Colonic mucosa (tissue), 4 donors: Measurements from ENCODE around the gene AIPL1. TPM values are rescaled to one million over a fixed set of nuclear protein-coding genes. Genes with fewer than 3 reads are reported as not detected.

Experiments
- DNase-seq: peaks from one replicate; pipeline ENCODE4 v3.0.0-alpha.2; 2020
- H3K27ac ChIP-seq: fragments of 200-600 bp; one replicate; pipeline ENCODE4 v1.8.0; 2021
- H3K27me3 ChIP-seq: fragments of 200-600 bp; one replicate; pipeline ENCODE4 v1.8.0; 2021
- H3K36me3 ChIP-seq: fragments of 200-600 bp; one replicate; pipeline ENCODE4 v1.8.0; 2021
- H3K4me1 ChIP-seq: fragments of 200-600 bp; one replicate; pipeline ENCODE4 v1.8.0; 2021; ENCODE audit warnings: mild to moderate bottlenecking
- H3K4me3 ChIP-seq: fragments of 200-600 bp; one replicate; pipeline ENCODE4 v1.8.0; 2021
- H3K9ac ChIP-seq, 2 donors: one replicate each; pipeline ENCODE4 v1.7.0; 2013; ENCODE audit warnings: control low read depth in 2 of 2, low read depth in 2 of 2, low read length in 2 of 2
- H3K9me3 ChIP-seq: fragments of 200-600 bp; one replicate; pipeline ENCODE4 v1.8.0; 2021
- intact Hi-C: fragments of 100-400 bp; cut with DNase I; formaldehyde crosslinking; loops from one replicate; pipeline ENCODE4 v1.14.1; 2022
- total RNA-seq, 2 donors: library from RNA; stranded (reverse); fragmentation: NEBNext Ultra II Directional in 1 of 2; extraction: Animal tissue kit (Norgen Biotek cat#: 25700) in 1 of 2; gene quantifications; one replicate each; pipeline ENCODE4 v1.2.1, GENCODE V29; 2021
- TF ChIP-seq, protein P1 (sequence below): fragments of 200-600 bp; IDR thresholded peaks from one replicate; pipeline ENCODE4 v1.8.0; 2022; ENCODE audit warnings: antibody characterized with exemption, mild to moderate bottlenecking
- donor health status: healthy.
- donor health status: DM: no; HTN: no; CAD: no.
- donor health status: DM: no; HTN: no; CAD: no.

AIPL1 gene
- total RNA-seq, 2 donors from 2014 or later = not detected

DNA sequence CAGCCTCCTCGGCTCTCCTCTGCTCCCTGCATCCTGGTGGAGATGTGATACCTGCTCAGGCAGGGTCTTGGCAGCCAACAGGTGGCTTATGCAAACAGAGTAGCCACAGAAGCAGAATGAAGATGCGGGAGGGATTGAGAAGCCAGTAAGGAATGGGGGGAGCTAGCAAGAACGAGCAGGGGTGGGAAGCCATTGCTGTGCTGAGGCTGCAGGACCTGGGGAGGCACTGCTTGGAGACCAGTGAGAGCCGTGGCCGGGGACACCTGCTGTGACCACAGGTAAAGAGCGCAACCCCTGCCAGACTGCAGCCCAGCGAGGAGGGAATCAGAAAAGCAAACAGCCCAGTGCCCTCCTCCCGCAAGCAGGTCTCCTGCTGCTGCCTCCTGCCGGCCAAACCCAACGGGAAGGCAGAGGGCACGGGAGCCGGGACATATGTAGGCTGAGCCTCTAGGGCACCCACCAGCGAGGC, 14.7 kb downstream of the AIPL1 start:
- no peak for DNase-seq
- Histone ChIP-seq H3K36me3 (no peaks in the 10 kb centered on the region), H3K27me3 (no peaks in the 10 kb centered on the region), H3K9ac (no peak overlapping the region), H3K4me1 (no peaks in the 10 kb centered on the region), H3K27ac (no peak overlapping the region), H3K4me3 (no peak overlapping the region), H3K9me3 (no peaks in the 10 kb centered on the region)
- TF ChIP-seq, protein P1, sequence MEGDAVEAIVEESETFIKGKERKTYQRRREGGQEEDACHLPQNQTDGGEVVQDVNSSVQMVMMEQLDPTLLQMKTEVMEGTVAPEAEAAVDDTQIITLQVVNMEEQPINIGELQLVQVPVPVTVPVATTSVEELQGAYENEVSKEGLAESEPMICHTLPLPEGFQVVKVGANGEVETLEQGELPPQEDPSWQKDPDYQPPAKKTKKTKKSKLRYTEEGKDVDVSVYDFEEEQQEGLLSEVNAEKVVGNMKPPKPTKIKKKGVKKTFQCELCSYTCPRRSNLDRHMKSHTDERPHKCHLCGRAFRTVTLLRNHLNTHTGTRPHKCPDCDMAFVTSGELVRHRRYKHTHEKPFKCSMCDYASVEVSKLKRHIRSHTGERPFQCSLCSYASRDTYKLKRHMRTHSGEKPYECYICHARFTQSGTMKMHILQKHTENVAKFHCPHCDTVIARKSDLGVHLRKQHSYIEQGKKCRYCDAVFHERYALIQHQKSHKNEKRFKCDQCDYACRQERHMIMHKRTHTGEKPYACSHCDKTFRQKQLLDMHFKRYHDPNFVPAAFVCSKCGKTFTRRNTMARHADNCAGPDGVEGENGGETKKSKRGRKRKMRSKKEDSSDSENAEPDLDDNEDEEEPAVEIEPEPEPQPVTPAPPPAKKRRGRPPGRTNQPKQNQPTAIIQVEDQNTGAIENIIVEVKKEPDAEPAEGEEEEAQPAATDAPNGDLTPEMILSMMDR = no peak
- intact Hi-C loops = loop anchor here (5.0 kb wide), 1 partner anchor 713 kb away; no protein-coding TSS in a partner anchor

DNA sequence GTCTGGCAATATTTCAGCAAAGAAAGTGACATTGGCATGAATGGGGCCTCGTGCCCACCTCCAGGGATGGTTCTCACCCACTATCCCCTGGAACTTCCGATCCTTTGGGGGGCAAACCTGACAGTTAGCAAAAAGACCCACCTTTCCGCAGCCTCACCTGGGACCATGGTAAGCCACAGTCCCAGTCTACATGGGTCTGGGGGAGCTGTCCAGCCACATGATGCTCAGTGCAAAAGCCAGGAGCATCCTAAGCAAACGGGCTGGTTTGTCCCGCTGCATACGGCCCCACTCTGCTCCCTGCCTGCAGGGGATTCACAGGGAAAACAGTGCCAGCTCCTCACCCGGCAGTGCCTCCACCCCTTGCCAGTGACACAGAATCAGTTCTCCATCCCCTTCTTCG, 19.3 kb downstream of the AIPL1 start:
- TF ChIP-seq, protein P1 = no peak
- no peaks in the 10 kb centered on the region for H3K4me1 ChIP-seq
- H3K27ac ChIP-seq = no peak overlapping the region
- H3K9ac ChIP-seq = no peak overlapping the region
- intact Hi-C loops = no loop called here
- no peak overlapping the region for H3K4me3 ChIP-seq
- DNase-seq = no peak
- H3K36me3 ChIP-seq = no peaks in the 10 kb centered on the region
- no peaks in the 10 kb centered on the region for H3K9me3 ChIP-seq
- no peaks in the 10 kb centered on the region for H3K27me3 ChIP-seq

DNA sequence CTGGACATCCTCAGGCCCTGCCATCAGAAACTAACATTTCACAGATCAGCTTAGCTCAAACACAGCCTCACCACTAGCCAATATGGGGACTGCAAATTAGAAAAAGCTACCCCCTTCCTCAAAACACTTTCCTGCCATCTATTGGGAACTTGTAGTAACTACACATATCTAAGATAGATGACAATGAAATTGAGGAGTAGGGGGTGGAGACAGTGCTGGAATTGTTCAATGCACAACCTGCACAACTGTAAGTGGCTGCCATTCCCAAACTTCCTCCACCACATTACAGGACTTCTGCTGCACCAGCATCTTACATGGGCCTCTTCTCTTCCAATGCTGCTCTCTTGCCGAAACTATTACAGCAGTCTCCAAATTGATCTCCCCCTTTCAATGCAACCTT, 21.9 kb downstream of the AIPL1 start:
- no peak overlapping the region for H3K9ac ChIP-seq
- no peaks in the 10 kb centered on the region for H3K4me1 ChIP-seq
- no peaks in the 10 kb centered on the region for H3K27me3 ChIP-seq
- no peaks in the 10 kb centered on the region for H3K9me3 ChIP-seq
- DNase-seq = no peak
- H3K27ac ChIP-seq = no peak overlapping the region
- H3K4me3 ChIP-seq = no peak overlapping the region
- H3K36me3 ChIP-seq = no peaks in the 10 kb centered on the region
- intact Hi-C loops = no loop called here
- TF ChIP-seq, protein P1 = no peak

DNA sequence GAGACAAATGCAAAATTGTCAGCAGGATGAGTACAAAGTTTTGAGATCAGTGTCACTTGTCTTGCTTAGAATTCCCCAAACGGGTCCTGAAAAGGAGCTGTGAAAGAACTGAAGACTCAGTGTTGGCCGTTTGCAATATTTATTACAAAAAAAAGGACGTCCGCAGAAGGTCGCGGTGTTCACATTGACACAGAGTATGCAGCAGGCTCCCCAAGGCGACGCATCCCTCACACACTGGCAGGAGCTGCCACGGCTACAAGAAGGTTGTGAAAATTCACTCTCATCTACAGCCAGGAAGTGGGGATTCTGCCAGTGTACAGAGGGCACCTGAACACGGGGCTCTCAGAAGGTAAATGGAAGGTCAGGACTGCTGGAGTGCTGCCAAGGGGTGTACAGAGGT, 26.2 kb downstream of the AIPL1 start:
- no peaks in the 10 kb centered on the region for H3K27me3 ChIP-seq
- H3K36me3 ChIP-seq = no peaks in the 10 kb centered on the region
- H3K4me3 ChIP-seq = no peak overlapping the region
- DNase-seq = no peak
- H3K9ac ChIP-seq = no peak overlapping the region
- no peaks in the 10 kb centered on the region for H3K9me3 ChIP-seq
- intact Hi-C loops = no loop called here
- no peak overlapping the region for H3K27ac ChIP-seq
- no peaks in the 10 kb centered on the region for H3K4me1 ChIP-seq
- TF ChIP-seq, protein P1 = no peak

DNA sequence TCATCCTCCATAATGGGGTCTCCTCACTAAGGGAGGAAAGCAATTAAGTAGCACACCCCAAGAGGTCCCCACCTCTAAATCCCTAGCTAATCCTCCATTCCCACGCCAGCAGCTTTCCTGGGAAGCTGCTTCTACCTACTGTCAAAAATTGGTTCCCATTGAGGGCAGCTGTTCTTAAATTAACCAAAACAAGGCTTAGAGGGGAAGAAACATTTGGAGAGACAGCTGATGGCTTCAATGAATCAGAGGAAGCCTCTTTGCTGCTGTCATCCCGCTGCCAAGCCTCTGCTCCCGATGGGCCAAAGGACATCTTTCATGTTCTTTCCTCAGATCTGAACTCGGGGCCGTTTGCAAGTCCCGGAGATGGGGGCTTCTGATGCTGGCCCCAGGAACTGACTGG, 26.6 kb downstream of the AIPL1 start:
- intact Hi-C loops = no loop called here

More for the DNA sequence above, 26.6 kb downstream of the AIPL1 start:
- H3K9ac ChIP-seq = no peak overlapping the region
- TF ChIP-seq, protein P1 = no peak
- no peak for DNase-seq
- no peaks in the 10 kb centered on the region for H3K36me3 ChIP-seq
- H3K27ac ChIP-seq = no peak overlapping the region
- no peak overlapping the region for H3K4me3 ChIP-seq
- no peaks in the 10 kb centered on the region for H3K9me3 ChIP-seq
- no peaks in the 10 kb centered on the region for H3K27me3 ChIP-seq
- no peaks in the 10 kb centered on the region for H3K4me1 ChIP-seq
